HG02571 (cell line): ENCODE results near the gene AGFG1.
"Not testable (repeated sequence)": the region's sequence is repeated elsewhere in the genome, so short reads cannot be mapped to it uniquely, and the experiment has no call there.

ENCODE experiments used
- ATAC-seq: cut with Tn5 transposase; IDR thresholded peaks from one replicate; pipeline ENCODE4 v1.9.1; 2021; ENCODE audit warnings: mild to moderate bottlenecking, moderate library complexity; ENCODE audit not compliant: unreplicated experiment

AGFG1 gene

GRCh38 chr2:227598835-227599503 lies 127.0 kb downstream of the AGFG1 start, which contains the start of gene SCYGR2:
Gene SCYGR2, plus strand, starts transcription at chr2:227598893. Its CDS starts 0 bp downstream, at chr2:227598893.
- ATAC-seq = not testable (repeated sequence)

- ATAC-seq = no peak
Observed at GRCh38 chr2:227602358-227602757, 130.4 kb downstream of the AGFG1 start.

- no peak for ATAC-seq
Observed at GRCh38 chr2:227606476-227606875, 134.5 kb downstream of the AGFG1 start.

GRCh38 chr2:227607941-227608340 lies 136.0 kb downstream of the AGFG1 start:
- ATAC-seq = no peak

GRCh38 chr2:227608561-227609338 lies 136.8 kb downstream of the AGFG1 start:
- ATAC-seq = no peak

- no peak for ATAC-seq
Observed at GRCh38 chr2:227610123-227610522, 138.2 kb downstream of the AGFG1 start.
